Transverse colon (tissue), 4 donors: ENCODE data around the gene CFAP61. TPM values are rescaled to one million over a fixed set of nuclear protein-coding genes. Genes with fewer than 3 reads are reported as not detected.

Source experiments
- DNase-seq: peaks from one replicate; pipeline ENCODE4 v3.0.0-alpha.2; 2019
- H3K27ac ChIP-seq, 4 donors: fragments of 200-600 bp; sonication (generic); 2 replicates each; pipeline ENCODE4 v1.5.1; 2016 to 2018; ENCODE audit warnings: inconsistent platforms in 4 of 4
- H3K27me3 ChIP-seq: fragments of 200-600 bp; sonication (generic); 2 replicates; pipeline ENCODE4 v1.5.1; 2017; ENCODE audit warnings: inconsistent platforms
- H3K36me3 ChIP-seq, 4 donors: fragments of 200-600 bp; sonication (generic); 2 replicates each; pipeline ENCODE4 v1.5.1; 2017 to 2019; ENCODE audit warnings: inconsistent platforms in 4 of 4
- H3K4me1 ChIP-seq, 4 donors: fragments of 200-600 bp; sonication (generic); 2 replicates each; pipeline ENCODE4 v1.5.1; 2017 to 2020; ENCODE audit warnings: inconsistent platforms in 4 of 4
- H3K4me3 ChIP-seq, 4 donors: fragments of 200-600 bp; sonication (generic); 1 replicate in 1 of 4; 2 replicates in 3 of 4; pipeline versions ENCODE4 v1.5.1 to v1.6.1; 2017 to 2019; ENCODE audit warnings: inconsistent platforms in 4 of 4
- H3K9me3 ChIP-seq, 2 donors: fragments of 200-600 bp; sonication (generic); 2 replicates each; pipeline ENCODE4 v1.5.1; 2017 to 2019; ENCODE audit warnings: inconsistent platforms in 2 of 2
- CTCF ChIP-seq, 5 experiments: fragments of 200-600 bp in 3 of 5; fragments of 450-650 bp in 2 of 5; sonication (generic) in 3 of 5; IDR thresholded peaks; 1 replicate in 2 of 5; 2 replicates in 3 of 5; pipeline ENCODE4 v1.5.1; 2016 to 2017; ENCODE audit warnings: antibody characterized with exemption in 5 of 5, inconsistent platforms in 3 of 5, mild to moderate bottlenecking in 2 of 5, moderate library complexity in 1 of 5
- EP300 ChIP-seq: sonication (generic); formaldehyde crosslinking; IDR thresholded peaks from one replicate; pipeline ENCODE4 v1.6.1; 2017; ENCODE audit warnings: antibody characterized with exemption, low read depth
- POLR2A ChIP-seq: fragments of 450-650 bp; IDR thresholded peaks from one replicate; pipeline ENCODE4 v1.6.1; 2016; ENCODE audit warnings: antibody characterized with exemption, mild to moderate bottlenecking, moderate library complexity
- POLR2AphosphoS5 ChIP-seq, 3 donors: sonication (generic); formaldehyde crosslinking; IDR thresholded peaks; one replicate each; pipeline ENCODE4 v1.6.1; 2016; ENCODE audit warnings: antibody characterized with exemption in 3 of 3
- whole genome bisulfite sequencing, 2 donors: methylation state at CpG; one replicate each; pipeline ENCODE4 v1.1.5; 2018; ENCODE audit warnings: low coverage in 1 of 2; 5-methylcytosine and 5-hydroxymethylcytosine counted together
- in situ Hi-C, 4 donors: fragments of 200-750 bp; cut with MboI; loops; one replicate each; pipeline versions ENCODE4 v1.15.0 to v1.15.1; 2017; ENCODE audit warnings: low sequenced_read_pairs in 3 of 4, low pct_ligation_motif_present in 1 of 4, low pct_unique_long_range_greater_than_20kb in 1 of 4
- intact Hi-C: fragments of 100-400 bp; cut with DNase I; formaldehyde crosslinking; loops from one replicate; pipeline ENCODE4 v1.15.1; 2023; ENCODE audit warnings: low total_unique reads
- total RNA-seq, 4 donors: library from RNA; depleted of rRNA; stranded (reverse); fragments of >200 nt; gene quantifications; one replicate each; pipeline ENCODE4 v1.1.0, GENCODE V29; 2016

Gene CFAP61
- total RNA-seq, 4 donors from 2014 or later, result 0.27 TPM; not detected in 3

GRCh38 chr20:20017001-20017843 lies 35.1 kb upstream of the CFAP61 start, which contains the start of gene NAA20:
TSS of gene NAA20 (plus strand) at chr20:20017362. CDS start at chr20:20017397, 35 bp downstream.
- Histone ChIP-seq H3K27me3 (no peaks in the 10 kb centered on the region), H3K4me3 (peak within 1 kb of the TSS; percentile 97 to 100 (median 98)), H3K4me1 (peaks cover 17 to 38% (median 19%) of the 10 kb centered on the region in 4 donors), H3K36me3 (no peaks in the 10 kb centered on the region), H3K27ac (peak within 1 kb of the TSS; percentile 83 to 89 (median 88)), H3K9me3 (no peaks in the 10 kb centered on the region)
- peak; percentile 95 for DNase-seq
- no peak for TF ChIP-seq EP300
- peak; percentile 74 to 91 (median 80) for TF ChIP-seq CTCF (IDR thresholded peaks at IDR 0.05)
- peak in 2 of 3 donors; percentile 63 to 72 for TF ChIP-seq POLR2AphosphoS5 (IDR thresholded peaks at IDR 0.05)
- peak; percentile 37 for TF ChIP-seq POLR2A
- in situ Hi-C loops (no loop called here), intact Hi-C loops (no loop called here)
- WGBS, 2 donors, result 0 to 1% methylated on average over 4 to 16 of the region's 81 CpGs

- no peaks in the 10 kb centered on the region for H3K9me3 ChIP-seq
- DNase-seq, result no peak
- intact Hi-C loops, result no loop called here
- TF ChIP-seq POLR2A, result no peak
- no peak for TF ChIP-seq EP300
- no peak for TF ChIP-seq POLR2AphosphoS5 (IDR thresholded peaks at IDR 0.05)
- TF ChIP-seq CTCF (IDR thresholded peaks at IDR 0.05), result no peak
- peak overlapping the region; percentile 97 to 100 (median 98) for H3K4me3 ChIP-seq
- WGBS, 2 donors, result 0 to 6% methylated on average over 1 to 13 of the region's 17 CpGs
- peak overlapping the region; percentile 83 to 89 (median 88) for H3K27ac ChIP-seq
- peaks cover 17 to 33% (median 19%) of the 10 kb centered on the region in 4 donors for H3K4me1 ChIP-seq
- no peaks in the 10 kb centered on the region for H3K36me3 ChIP-seq
- in situ Hi-C loops, result no loop called here
- no peaks in the 10 kb centered on the region for H3K27me3 ChIP-seq
Measured at GRCh38 chr20:20017844-20018185, 34.5 kb upstream of the CFAP61 start.

GRCh38 chr20:20018366-20018765 lies 34.0 kb upstream of the CFAP61 start:
- no peak for DNase-seq
- H3K4me1 ChIP-seq, result peaks cover 17 to 33% (median 19%) of the 10 kb centered on the region in 4 donors
- intact Hi-C loops, result no loop called here

More at GRCh38 chr20:20018366-20018765, 34.0 kb upstream of the CFAP61 start:
- TF ChIP-seq CTCF (IDR thresholded peaks at IDR 0.05) (no peak), POLR2A (no peak), POLR2AphosphoS5 (IDR thresholded peaks at IDR 0.05) (no peak), EP300 (no peak)
- WGBS, 2 donors, result 95 to 97% methylated on average over 7 to 8 of the region's 8 CpGs
- Histone ChIP-seq H3K4me3 (peak overlapping the region in 2 of 4 donors; percentile 97 to 99), H3K27me3 (no peaks in the 10 kb centered on the region), H3K36me3 (peaks cover 0 to under 1% (median 0%) of the 10 kb centered on the region in 4 donors), H3K27ac (no peak overlapping the region), H3K9me3 (no peaks in the 10 kb centered on the region)
- in situ Hi-C loops, result no loop called here
